ENCODE measurements around the gene SLC9A1.

DNA sequence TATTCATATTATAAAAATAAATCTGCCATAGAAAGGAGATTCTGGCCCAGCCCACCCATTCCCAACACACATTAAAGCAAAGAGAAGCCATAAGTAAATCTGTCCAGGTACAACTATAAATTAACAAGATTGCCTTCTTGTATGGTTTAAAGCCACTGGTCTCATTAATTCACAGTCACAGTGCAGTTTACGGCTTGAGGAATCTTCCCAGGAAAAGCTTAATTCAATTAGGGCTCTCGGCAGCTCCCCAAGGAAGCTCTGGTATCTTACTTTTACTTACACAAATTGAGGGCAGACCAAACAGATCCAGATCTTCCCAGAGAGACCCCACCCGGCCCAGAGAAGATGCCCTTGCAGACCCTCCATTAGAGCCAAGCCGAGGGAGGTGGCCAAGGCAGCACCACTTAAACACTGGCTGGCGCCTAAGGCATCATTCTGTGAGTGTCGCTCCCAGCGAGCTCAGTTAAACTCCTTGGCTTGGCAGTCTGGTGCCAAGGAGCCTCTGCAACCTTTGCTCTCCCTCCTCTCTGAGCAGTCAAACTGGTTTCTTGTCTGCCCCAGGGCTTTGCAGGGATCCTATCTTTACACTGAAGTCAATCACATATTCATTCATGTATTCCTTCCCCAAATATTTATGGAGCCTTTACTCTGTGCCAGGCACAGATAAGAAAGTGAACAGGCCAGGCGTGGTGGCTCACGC lies 10.7 kb downstream of the SLC9A1 start:
- TF ChIP-seq EZH2phosphoT487 (IDR thresholded peaks at IDR 0.05; ENCODE audit: insufficient read depth, low read depth): no peak
- TF ChIP-seq EZH2 (IDR thresholded peaks at IDR 0.05; ENCODE audit: insufficient read depth, poor library complexity, severe bottlenecking): no peak

All from GM23248 (cell line).